NCI-H146 (cell line): Measurements from ENCODE around the gene ING4.

Source experiments
- DNase-seq: peaks from one replicate; lab custom pipeline; 2025; lab: John Stamatoyannopoulos, UW

ING4 gene

DNA sequence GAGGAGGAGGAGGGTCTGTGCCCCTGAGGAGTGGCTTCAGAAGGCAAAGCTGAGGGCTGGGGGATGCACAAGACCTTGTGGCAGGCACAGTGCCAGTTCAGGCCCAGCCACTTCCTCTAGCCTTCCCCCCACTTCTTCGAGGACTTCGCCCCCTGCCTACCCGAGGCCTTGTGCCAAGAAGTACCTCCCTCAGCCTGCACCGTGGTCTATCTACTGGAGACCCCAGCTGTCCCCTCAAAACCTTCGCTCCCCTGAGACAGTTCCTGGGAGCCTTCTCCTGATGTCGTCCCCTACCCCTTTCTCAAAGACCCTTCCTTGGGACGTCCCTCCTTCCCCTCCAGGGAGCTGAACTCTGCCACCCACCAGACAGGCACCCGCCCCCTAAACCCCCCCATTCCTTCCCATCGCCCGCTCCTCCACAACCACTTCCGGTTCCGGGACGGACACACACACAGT is 25.7 kb upstream of the ING4 start:
- DNase-seq = peak; percentile 57

DNA sequence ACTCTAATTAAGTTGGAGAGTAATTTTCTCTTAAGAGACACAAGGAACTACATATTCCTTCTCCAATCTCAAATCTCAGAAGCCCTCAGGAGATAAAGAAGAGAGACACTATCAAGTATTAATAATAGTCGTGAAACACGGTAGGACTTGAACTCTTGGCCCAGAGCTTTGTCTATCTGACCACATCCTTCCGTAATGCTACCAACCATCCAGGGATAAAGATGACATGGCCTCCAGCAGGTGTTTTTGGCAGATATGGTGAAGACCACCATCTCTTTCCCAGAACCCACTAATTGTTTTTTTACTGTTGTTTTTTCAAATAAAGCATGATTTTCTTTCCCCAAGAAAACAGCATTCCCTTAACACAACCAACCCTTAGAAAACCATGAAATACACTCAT is 22.9 kb upstream of the ING4 start:
- no peak for DNase-seq

- peak; percentile 61 for DNase-seq
Measured at GRCh38 chr12:6684609-6685008, 21.7 kb upstream of the ING4 start.

DNA sequence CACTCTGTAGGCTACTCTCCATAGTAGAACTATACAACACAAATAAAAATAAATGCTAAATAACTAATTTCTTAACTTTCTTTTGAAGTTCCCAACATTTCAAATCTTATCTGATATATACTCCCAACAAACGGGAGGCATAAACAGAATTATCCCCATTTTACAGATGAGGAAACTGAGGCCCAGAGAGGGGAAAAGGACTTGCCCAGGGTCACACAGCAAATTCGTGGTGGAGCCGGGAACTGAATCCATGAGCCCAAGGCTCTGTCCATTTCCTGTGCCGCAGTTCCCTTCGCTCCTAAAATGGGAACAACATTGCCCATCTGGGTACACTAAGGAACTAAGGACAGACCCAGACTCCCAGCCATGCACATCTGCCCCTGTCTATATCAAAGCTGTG is 14.0 kb upstream of the ING4 start:
- DNase-seq = no peak

- no peak for DNase-seq
Measured at GRCh38 chr12:6672143-6672542, 9.2 kb upstream of the ING4 start.

- DNase-seq = peak; percentile 45
Measured at GRCh38 chr12:6667559-6668210, 4.8 kb upstream of the ING4 start.

DNA sequence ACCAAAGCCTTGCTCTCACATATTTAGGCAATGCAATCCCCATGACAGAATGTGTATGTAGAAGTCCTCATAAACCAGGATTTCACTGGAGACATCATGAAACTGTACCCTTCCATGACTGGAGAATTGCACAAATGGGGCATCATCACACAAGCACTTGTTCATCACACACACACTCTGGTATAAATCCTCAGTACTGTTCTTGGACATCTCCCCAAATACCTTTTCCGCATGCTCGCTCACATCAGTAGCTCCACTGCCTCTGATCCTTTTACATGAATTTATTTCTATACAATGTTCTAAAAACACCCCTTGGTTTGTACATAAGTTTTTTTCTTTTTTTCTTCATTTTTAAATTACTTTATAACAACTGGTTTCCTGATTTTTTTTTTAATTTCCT is 3.3 kb upstream of the ING4 start:
- no peak for DNase-seq

DNA sequence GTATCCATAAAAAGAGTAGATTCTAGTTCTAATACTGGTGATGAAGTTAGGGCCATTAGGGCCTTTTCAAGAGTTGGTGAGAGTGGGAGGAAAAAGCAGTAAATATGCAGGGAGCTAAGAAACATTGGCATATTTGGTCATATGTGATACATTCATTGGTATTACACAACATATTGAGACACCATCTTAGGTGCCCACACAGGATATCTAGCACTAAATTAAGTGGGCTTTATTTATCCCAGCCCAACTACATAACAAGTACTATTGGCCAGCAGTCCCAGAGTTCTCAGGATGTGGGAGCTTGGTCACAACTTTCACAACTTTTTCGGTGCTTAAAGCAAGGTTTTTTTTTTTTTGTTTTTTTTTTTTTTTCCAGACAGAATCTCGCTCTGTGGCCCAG is 2.0 kb upstream of the ING4 start:
- no peak for DNase-seq

DNA sequence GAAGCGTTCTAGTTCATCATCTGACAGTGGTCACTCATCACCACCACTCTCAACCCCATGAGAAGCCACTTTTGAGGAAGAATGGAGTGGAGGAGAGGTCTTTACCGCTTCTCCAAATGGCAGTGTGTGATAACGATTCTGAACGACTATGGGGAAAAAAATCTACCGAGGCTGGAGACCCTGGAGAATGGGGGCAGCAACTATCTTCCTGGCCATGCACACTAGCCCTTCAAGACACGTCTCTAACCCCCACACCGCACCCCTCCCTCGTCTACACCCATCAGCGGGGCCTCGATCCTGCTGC is 365 bp downstream of the ING4 start:
- peak; percentile 84 for DNase-seq

GRCh38 chr12:6653987-6654386 is 8.9 kb downstream of the ING4 start:
- no peak for DNase-seq

GRCh38 chr12:6653342-6653741 is 9.6 kb downstream of the ING4 start:
- DNase-seq = no peak

DNA sequence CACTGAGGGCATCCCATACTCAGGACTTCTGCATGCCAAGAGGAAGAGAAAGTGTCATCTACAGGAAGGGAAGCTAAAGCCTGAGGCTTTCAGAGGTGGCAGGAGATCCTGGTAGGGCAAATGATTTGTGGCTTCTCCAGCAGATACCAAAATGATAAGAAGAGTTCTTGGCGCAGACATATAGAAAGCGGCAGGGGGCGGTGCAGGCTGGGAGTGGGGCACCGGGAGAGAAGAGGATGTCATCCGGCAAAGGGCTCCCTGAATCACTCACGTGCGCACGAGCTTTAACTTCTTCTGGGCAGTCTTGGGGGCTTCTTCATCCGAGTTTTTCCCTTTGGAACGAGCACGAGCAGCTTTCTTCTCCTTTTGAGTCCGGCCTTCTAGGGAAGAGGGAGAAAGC is 10.5 kb downstream of the ING4 start:
- no peak for DNase-seq

DNA sequence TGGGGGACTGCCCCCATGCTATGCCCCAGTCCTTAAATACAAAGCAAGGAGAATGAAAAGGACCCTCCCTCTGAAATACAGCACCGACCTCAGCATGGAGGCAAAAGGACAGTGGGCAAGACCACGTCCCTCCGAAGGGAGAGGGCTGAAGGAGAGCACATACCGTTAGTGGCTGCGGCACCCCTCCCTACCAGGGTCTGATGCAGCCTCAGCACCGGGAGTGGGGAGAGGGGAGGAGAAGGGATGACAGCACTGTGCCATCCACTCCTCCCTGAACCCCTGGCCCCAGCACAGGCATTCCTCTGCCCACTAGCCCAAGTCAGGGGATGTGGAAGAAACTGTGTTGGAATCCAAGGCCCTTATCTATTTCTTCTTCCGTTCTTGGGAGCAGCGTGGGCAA is 12.1 kb downstream of the ING4 start:
- no peak for DNase-seq

DNA sequence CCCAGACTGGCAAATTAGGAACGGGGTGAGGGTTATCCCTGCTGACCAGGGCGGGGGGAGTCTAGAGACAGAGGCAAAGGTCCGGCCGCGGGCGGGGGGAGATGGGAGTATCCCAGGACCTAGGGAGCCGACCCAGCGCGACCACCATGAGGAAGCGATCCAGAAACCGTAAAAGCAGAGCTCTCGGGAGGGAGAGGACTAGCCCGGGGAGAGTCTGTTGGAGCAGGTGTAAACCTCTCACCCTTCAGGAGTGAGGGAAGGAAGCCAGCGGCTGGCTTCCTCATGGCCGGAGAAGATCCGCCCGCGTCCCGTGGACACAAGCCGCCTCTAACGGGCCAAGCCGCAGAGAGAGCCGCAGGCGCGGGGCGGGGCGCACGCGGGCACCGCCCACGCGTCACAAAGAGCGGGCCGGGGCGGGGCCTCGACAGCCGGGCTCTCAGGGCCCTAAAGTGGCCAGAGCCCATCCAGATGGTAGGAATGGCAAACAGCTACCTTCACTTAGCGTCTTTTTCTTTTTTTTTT is 15.8 kb downstream of the ING4 start, which contains the start of gene ACRBP:
TSS of gene ACRBP (minus strand) at position 350 of the 522 bp plus-strand sequence. CDS start at position 284, 66 bp downstream.
- DNase-seq = peak; percentile 88

DNA sequence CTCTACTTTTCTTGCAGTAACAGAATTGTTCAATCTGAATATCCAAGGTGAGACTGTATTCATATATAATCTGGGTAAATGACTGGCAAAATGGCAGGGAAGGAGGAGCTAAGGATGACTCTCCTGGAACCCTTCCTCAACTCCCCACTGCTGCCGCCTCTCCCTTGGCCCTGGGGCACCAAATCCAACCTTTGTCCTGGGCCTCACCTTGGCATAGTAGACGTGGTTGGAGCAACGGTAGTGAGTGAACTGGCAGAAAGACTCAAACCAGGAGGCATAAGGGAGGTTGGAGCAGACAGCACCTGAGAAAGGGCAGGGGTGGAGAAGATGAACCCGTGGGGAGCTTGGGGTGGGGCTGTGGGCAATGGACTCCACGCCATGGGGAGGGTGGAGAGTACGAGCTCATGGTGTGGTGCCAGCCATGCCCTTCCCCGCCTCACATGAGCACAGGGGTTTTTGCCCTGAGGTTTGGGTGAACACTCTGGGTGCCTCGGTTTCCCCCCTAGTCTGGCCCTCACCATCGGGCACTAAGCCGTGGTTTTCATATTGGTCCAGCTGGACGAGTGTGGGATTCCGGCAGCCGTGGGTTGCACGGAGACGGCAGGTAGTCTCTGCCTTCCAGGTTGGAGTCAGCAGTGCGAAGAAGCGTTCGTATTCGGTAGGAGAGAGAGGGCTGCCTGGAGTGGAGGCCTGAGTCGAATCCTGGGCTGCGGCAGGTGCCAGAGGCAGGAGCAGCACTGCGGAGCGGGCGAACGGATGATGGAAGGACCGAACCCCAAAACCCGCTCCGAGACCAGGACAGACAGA is 16.4 kb downstream of the ING4 start:
- DNase-seq = peak; percentile 55

GRCh38 chr12:6644903-6645302 is 18.0 kb downstream of the ING4 start:
- DNase-seq = peak; percentile 69

- DNase-seq = no peak
Measured at GRCh38 chr12:6644257-6644596, 18.7 kb downstream of the ING4 start.

DNA sequence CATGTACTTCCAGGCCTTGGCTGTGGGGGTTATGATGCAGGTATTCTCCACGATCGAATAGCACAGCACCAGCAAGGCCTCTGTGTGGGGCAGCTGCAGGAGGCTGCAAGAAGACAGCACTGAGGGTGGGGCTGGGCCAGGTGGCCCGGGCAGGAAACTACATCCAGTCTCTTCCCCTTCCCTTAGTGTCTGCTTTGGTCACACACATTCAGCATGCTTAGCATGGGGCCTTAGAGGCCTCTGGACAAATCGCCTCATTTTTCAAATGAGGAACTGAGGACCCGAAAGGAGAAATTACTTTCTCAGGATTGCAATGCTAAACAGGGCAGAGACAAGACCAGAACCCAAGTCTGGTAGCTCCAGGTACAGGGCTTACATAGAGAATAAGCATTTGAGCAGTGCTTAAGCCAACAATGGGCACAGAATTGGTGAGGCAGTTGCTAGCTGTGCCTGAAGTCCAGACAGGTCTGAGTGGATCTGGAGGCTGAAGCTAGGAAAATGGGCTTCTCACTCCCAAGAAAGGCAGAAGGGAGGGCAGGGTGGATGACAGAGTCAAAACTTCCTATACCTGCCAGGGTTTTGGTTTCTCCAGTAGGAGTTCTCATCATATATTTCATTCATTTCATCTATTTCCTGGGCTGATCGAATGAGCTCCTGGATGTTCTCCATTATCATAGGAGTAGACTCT is 19.2 kb downstream of the ING4 start:
- no peak for DNase-seq

GRCh38 chr12:6641131-6641530 is 21.8 kb downstream of the ING4 start:
- no peak for DNase-seq

DNA sequence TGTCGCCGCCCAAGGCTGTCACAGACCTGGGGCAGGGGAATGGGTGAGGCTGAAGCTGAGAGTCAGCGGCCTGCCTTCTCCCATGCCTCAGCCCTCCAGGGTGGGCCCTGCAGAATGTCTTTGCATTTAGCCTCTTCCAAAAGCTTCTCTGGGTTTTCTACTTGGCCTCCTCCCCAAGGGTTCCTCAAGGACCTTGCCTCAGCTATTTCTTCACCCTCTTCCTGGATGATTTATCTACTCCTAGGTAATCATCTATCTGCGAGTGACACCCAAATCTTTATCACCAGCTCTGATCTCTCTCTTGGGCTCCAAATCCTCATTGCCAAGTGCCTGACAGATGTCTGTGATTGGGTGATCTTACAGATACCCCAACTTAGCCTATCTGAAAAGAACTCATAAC is 22.4 kb downstream of the ING4 start:
- DNase-seq = no peak

- no peak for DNase-seq
Measured at GRCh38 chr12:6639151-6639801, 23.6 kb downstream of the ING4 start.

DNA sequence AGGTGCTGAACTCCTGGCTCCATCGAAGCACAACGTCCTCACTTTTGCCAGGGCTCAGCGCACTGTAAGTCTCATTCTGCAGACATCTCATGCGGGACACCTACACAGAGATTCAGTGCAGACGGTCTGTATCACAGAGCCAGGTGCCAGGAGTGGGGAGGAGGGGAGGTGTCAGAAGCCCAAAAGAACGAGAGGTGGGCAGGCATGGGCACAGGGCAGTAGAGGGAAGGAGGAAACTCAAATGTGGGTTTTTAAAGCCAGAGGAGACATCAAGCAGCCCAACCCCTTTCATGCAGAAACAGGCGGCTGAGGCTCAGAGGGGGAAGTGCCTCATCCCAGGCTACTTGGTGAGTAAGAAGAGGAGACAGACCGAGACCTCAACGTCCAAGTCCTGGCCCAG is 24.6 kb downstream of the ING4 start:
- no peak for DNase-seq
